Left lung (tissue), 10 donors: ENCODE results near the gene MKI67. TPM values are rescaled to one million over a fixed set of nuclear protein-coding genes. Genes with fewer than 3 reads are reported as not detected.

Experiments
- ATAC-seq: fragments of 200-7000 bp; cut with Tn5 transposase; one replicate; pipeline ENCODE4 v1.9.1; 2020; ENCODE audit warnings: moderate library complexity
- DNase-seq, 4 donors: peaks; one replicate each; pipeline ENCODE4 v3.0.0-alpha.2; 2013 to 2020
- H3K27ac ChIP-seq, 2 donors: fragments of 200-600 bp; sonication (generic) in 1 of 2; one replicate each; pipeline versions ENCODE4 v1.5.0 to v1.8.0; 2020 to 2021
- H3K27me3 ChIP-seq, 2 donors: fragments of 200-600 bp; sonication (generic) in 1 of 2; one replicate each; pipeline versions ENCODE4 v1.5.0 to v1.8.0; 2020 to 2021
- H3K36me3 ChIP-seq, 2 donors: fragments of 200-600 bp; sonication (generic) in 1 of 2; one replicate each; pipeline versions ENCODE4 v1.5.0 to v1.8.0; 2020 to 2021
- H3K4me1 ChIP-seq, 2 donors: fragments of 200-600 bp; one replicate each; pipeline ENCODE4 v1.8.0; 2021
- H3K4me3 ChIP-seq, 2 donors: fragments of 200-600 bp; sonication (generic) in 1 of 2; one replicate each; pipeline versions ENCODE4 v1.5.0 to v1.8.0; 2020 to 2021; ENCODE audit warnings: mild to moderate bottlenecking in 1 of 2
- H3K9me3 ChIP-seq, 2 donors: fragments of 200-600 bp; sonication (generic) in 1 of 2; one replicate each; pipeline versions ENCODE4 v1.5.0 to v1.8.0; 2020 to 2021
- CTCF ChIP-seq, 2 donors: fragments of 200-600 bp; sonication (generic) in 1 of 2; IDR thresholded peaks; one replicate each; pipeline versions ENCODE4 v1.5.0 to v1.8.0; 2021; ENCODE audit warnings: antibody characterized with exemption in 2 of 2
- intact Hi-C, 2 donors: fragments of 100-400 bp; cut with DNase I; formaldehyde crosslinking; loops; one replicate each; pipeline versions ENCODE4 v1.11.2 to v1.14.2; 2022
- polyA plus RNA-seq, 6 donors: library from polyadenylated mRNA; unstranded; fragments of 120-200 nt; gene quantifications; one replicate each; pipeline ENCODE4 v1.2.1, GENCODE V29; 2013; ENCODE audit not compliant: insufficient read length in 6 of 6
- total RNA-seq, 2 donors: library from RNA; stranded (reverse); fragmentation: NEBNext Ultra II Directional; extraction: Animal tissue kit (Norgen Biotek cat#: 25700); gene quantifications; one replicate each; pipeline ENCODE4 v1.2.1, GENCODE V29; 2021
- donor health status: DM: no; HTN: yes; CAD: no.
- donor health status: DM: no; HTN: no; CAD: no.

MKI67 gene
- total and polyA plus RNA-seq, 8 donors = 6.9 to 109 (median 46.2) TPM

GRCh38 chr10:128116187-128116586 is 10.0 kb downstream of the MKI67 start:
- DNase-seq = no peak
- ATAC-seq = no peak
- peaks cover 0 to 10% of the 10 kb centered on the region in 2 donors for H3K36me3 ChIP-seq
- no peak overlapping the region for H3K27ac ChIP-seq
- intact Hi-C loops = no loop called here
- H3K4me1 ChIP-seq = no peaks in the 10 kb centered on the region
- no peaks in the 10 kb centered on the region for H3K9me3 ChIP-seq
- H3K4me3 ChIP-seq = no peak overlapping the region
- no peak for TF ChIP-seq CTCF (IDR thresholded peaks at IDR 0.05)
- no peaks in the 10 kb centered on the region for H3K27me3 ChIP-seq

DNA sequence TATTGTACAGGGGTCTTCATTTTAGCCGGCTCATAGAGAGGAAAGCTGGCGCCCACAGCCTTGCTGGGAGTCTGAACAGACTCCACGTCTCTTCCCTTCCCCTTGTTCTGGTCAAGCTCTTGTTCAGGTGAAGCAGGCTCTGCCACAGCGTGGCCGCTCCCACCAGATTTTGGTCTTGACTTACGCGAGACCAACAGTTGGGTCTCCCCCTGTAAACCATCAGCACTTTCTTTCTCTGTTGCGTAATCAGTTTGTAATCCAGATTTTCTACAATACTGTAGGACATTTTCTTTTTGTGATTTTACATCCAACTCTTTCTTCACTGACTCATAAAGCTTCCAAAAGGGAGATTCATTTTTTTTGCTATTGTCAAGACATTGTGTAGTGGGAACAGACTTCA is 10.9 kb downstream of the MKI67 start:
- Histone ChIP-seq H3K27me3 (no peaks in the 10 kb centered on the region), H3K27ac (no peak overlapping the region), H3K36me3 (peaks cover 0 to 10% of the 10 kb centered on the region in 2 donors), H3K9me3 (no peaks in the 10 kb centered on the region), H3K4me1 (no peaks in the 10 kb centered on the region), H3K4me3 (no peak overlapping the region)
- intact Hi-C loops = no loop called here
- ATAC-seq (no peak), DNase-seq (no peak)
- TF ChIP-seq CTCF (IDR thresholded peaks at IDR 0.05) = no peak

GRCh38 chr10:128114901-128115300 is 11.3 kb downstream of the MKI67 start:
- Histone ChIP-seq H3K27me3 (no peaks in the 10 kb centered on the region), H3K4me1 (no peaks in the 10 kb centered on the region), H3K4me3 (no peak overlapping the region), H3K27ac (no peak overlapping the region), H3K36me3 (peaks cover 0 to 10% of the 10 kb centered on the region in 2 donors), H3K9me3 (no peaks in the 10 kb centered on the region)
- ATAC-seq = no peak
- no peak for TF ChIP-seq CTCF (IDR thresholded peaks at IDR 0.05)
- intact Hi-C loops = no loop called here
- no peak for DNase-seq

GRCh38 chr10:128113026-128113425 is 13.2 kb downstream of the MKI67 start:
- DNase-seq (no peak), ATAC-seq (no peak)
- no peak for TF ChIP-seq CTCF (IDR thresholded peaks at IDR 0.05)
- H3K27ac ChIP-seq = no peak overlapping the region
- H3K4me1 ChIP-seq = no peaks in the 10 kb centered on the region
- no peak overlapping the region for H3K4me3 ChIP-seq
- peaks cover 0 to 13% of the 10 kb centered on the region in 2 donors for H3K36me3 ChIP-seq
- H3K9me3 ChIP-seq = no peaks in the 10 kb centered on the region
- intact Hi-C loops = no loop called here
- H3K27me3 ChIP-seq = no peaks in the 10 kb centered on the region

DNA sequence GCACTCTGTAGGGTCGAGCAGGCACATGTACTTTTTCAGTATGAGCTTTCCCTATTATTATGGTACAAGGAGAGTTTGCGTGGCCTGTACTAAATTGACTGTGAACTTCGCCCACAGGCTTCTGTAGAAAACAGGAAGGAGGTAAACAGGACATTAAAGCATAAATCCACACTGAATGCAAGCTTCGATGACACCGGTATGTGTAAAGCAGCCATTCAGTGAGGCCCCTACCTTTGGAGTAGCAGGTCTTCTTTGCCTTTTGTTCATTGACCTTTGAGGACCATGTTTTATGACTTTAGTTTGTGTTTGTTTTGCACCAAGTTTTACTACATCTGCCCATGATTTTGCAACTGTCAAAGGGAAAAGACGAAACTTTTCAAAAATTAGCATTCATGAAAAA is 14.5 kb downstream of the MKI67 start:
- Histone ChIP-seq H3K4me3 (no peak overlapping the region), H3K9me3 (no peaks in the 10 kb centered on the region), H3K36me3 (peaks cover 0 to 23% of the 10 kb centered on the region in 2 donors), H3K27ac (no peak overlapping the region), H3K4me1 (no peaks in the 10 kb centered on the region), H3K27me3 (no peaks in the 10 kb centered on the region)
- no peak for TF ChIP-seq CTCF (IDR thresholded peaks at IDR 0.05)
- intact Hi-C loops = no loop called here
- ATAC-seq (no peak), DNase-seq (no peak)
